HCT116 (cell line): Measurements from ENCODE around the gene COPS6. TPM values are rescaled to one million over a fixed set of nuclear protein-coding genes. Genes with fewer than 3 reads are reported as not detected.
A peak's percentile ranks its signal among the peaks of the same experiment; 100 is the strongest.
"Not testable (repeated sequence)": the region's sequence is repeated elsewhere in the genome, so short reads cannot be mapped to it uniquely, and the experiment has no call there.

Source experiments
- ATAC-seq: fragments of 200-7000 bp; cut with Tn5 transposase; 2 replicates; pipeline ENCODE4 v1.9.1; 2020; ENCODE audit warnings: mild to moderate bottlenecking, moderate library complexity
- BruUV-seq: library from RNA; stranded (reverse); fragments of 400-500 nt; replicated peaks from 2 replicates; lab custom pipeline; 2021; lab: Mats Ljungman, UMichigan
- CTCF ChIA-PET: fragments of 300-600 bp; sonication (Branson Sonifier 250); formaldehyde crosslinking; loops from one replicate; lab custom pipeline; 2021; ENCODE audit warnings: antibody characterized with exemption; lab: Charles Lee
- POLR2A ChIA-PET: fragments of 300-600, 350-600 bp; sonication (Branson Sonifier 250); formaldehyde crosslinking; loops from one replicate; lab custom pipeline; 2021; ENCODE audit warnings: antibody characterized with exemption; lab: Charles Lee
- RAD21 ChIA-PET, 2 experiments: fragments of 300-600 bp; sonication (Branson Sonifier 250); formaldehyde crosslinking; loops; one replicate each; lab custom pipeline; 2023; ENCODE audit warnings: low total read pairs in 2 of 2; ENCODE audit not compliant: uncharacterized antibody in 2 of 2, unreplicated experiment in 2 of 2, low non-redundant PET in 1 of 2; lab: Charles Lee
- DNase-seq: peaks from one replicate; pipeline ENCODE4 v3.0.0-alpha.2; 2010; ENCODE audit warnings: low read depth, low spot score
- H2AFZ ChIP-seq: fragments of 200-600 bp; shearing (Covaris generic), sonication (generic); 2 replicates; pipeline ENCODE4 v1.6.1; 2017; ENCODE audit warnings: low read depth, mixed run types, mixed read lengths, antibody characterized with exemption, low read length; ENCODE audit not compliant: poor library complexity, severe bottlenecking
- H3K27ac ChIP-seq: 2 replicates; pipeline ENCODE4 v1.5.1; 2012; ENCODE audit warnings: low read depth, low read length
- H3K27me3 ChIP-seq: fragments of 200-600 bp; sonication (generic); 2 replicates; pipeline ENCODE4 v1.6.1; 2016; ENCODE audit warnings: mixed run types, low read length, mixed read lengths; ENCODE audit not compliant: insufficient read depth
- H3K36me3 ChIP-seq, 2 experiments: fragments of 200-500 bp in 1 of 2; fragments of 200-600 bp in 1 of 2; sonication (Bioruptor generic) in 1 of 2; sonication (generic) in 1 of 2; 2 replicates each; pipeline versions ENCODE4 v1.5.1 to v1.6.1; 2014 to 2016; ENCODE audit warnings: low read length in 2 of 2, inconsistent platforms in 1 of 2, mixed read lengths in 1 of 2, mixed run types in 1 of 2; ENCODE audit not compliant: insufficient read depth in 2 of 2, control insufficient read depth in 1 of 2
- H3K4me1 ChIP-seq, 2 experiments: fragments of 200-600 bp in 1 of 2; sonication (generic) in 1 of 2; 2 replicates each; pipeline versions ENCODE4 v1.5.1 to v1.6.1; 2012 to 2017; ENCODE audit warnings: low read length in 2 of 2, inconsistent platforms in 1 of 2, mild to moderate bottlenecking in 1 of 2, mixed read lengths in 1 of 2, mixed run types in 1 of 2, moderate library complexity in 1 of 2; ENCODE audit not compliant: insufficient read depth in 2 of 2, control insufficient read depth in 1 of 2
- H3K4me2 ChIP-seq: fragments of 200-600 bp; sonication (generic); 2 replicates; pipeline ENCODE4 v1.6.1; 2017; ENCODE audit warnings: mixed run types, low read length, mixed read lengths
- H3K4me3 ChIP-seq, 2 experiments: fragments of 200-600 bp in 1 of 2; sonication (generic) in 1 of 2; replicated peaks in 1 of 2; 2 replicates each; pipeline ENCODE4 v1.5.1; 2011 to 2016; ENCODE audit warnings: low read length in 2 of 2, control low read depth in 1 of 2, low read depth in 1 of 2, mild to moderate bottlenecking in 1 of 2, mixed read lengths in 1 of 2, mixed run types in 1 of 2
- H3K79me2 ChIP-seq: fragments of 200-600 bp; sonication (generic); 2 replicates; pipeline ENCODE4 v1.6.1; 2017; ENCODE audit warnings: mild to moderate bottlenecking, mixed run types, low read length, moderate library complexity, mixed read lengths; ENCODE audit not compliant: insufficient read depth
- H3K9ac ChIP-seq: fragments of 200-600 bp; sonication (generic); 2 replicates; pipeline ENCODE4 v1.6.1; 2016; ENCODE audit warnings: low read length, mixed read lengths
- H3K9me2 ChIP-seq: fragments of 200-600 bp; sonication (generic), shearing (Covaris generic); 2 replicates; pipeline ENCODE4 v1.6.1; 2017; ENCODE audit warnings: mixed run types, mild to moderate bottlenecking, moderate library complexity; ENCODE audit not compliant: insufficient read depth
- H3K9me3 ChIP-seq, 2 experiments: fragments of 200-500 bp in 1 of 2; fragments of 200-600 bp in 1 of 2; sonication (Bioruptor generic) in 1 of 2; sonication (generic) in 1 of 2; 2 replicates each; pipeline ENCODE4 v1.6.1; 2014 to 2017; ENCODE audit warnings: low read length in 2 of 2, mixed read lengths in 2 of 2, inconsistent platforms in 1 of 2, low read depth in 1 of 2, mild to moderate bottlenecking in 1 of 2, mixed run types in 1 of 2, moderate library complexity in 1 of 2; ENCODE audit not compliant: control insufficient read depth in 1 of 2, insufficient read depth in 1 of 2
- H4K20me1 ChIP-seq: fragments of 200-600 bp; sonication (generic), shearing (Covaris generic); 2 replicates; pipeline ENCODE4 v1.6.1; 2017; ENCODE audit warnings: mixed run types, mild to moderate bottlenecking, moderate library complexity; ENCODE audit not compliant: insufficient read depth
- intact Hi-C: fragments of 100-400 bp; cut with micrococcal nuclease; formaldehyde crosslinking; loops from 2 replicates; pipeline ENCODE4 v1.10.0; 2022
- total RNA-seq: library from RNA; stranded (reverse); gene quantifications from one replicate; pipeline ENCODE4 v1.2.1, GENCODE V29; 2021; ENCODE audit not compliant: unreplicated experiment
- TF ChIP-seq, protein P1 (sequence below), 3 experiments: fragments of 200-600 bp in 1 of 3; sonication (generic) in 1 of 3; IDR thresholded peaks in 2 of 3; conservative IDR thresholded peaks in 1 of 3; 2 replicates each; pipeline ENCODE4 v1.5.1; 2012 to 2017; ENCODE audit warnings: low read depth in 2 of 3, low read length in 2 of 3, antibody characterized with exemption in 1 of 3, borderline replicate concordance in 1 of 3, control low read depth in 1 of 3, mild to moderate bottlenecking in 1 of 3, mixed read lengths in 1 of 3, mixed run types in 1 of 3, moderate library complexity in 1 of 3; ENCODE audit not compliant: insufficient read depth in 1 of 3
- TF ChIP-seq, protein P2 (sequence below): IDR thresholded peaks from 2 replicates; pipeline ENCODE4 v1.6.1; 2012

The COPS6 gene
- total RNA-seq, 1 experiment from 2014 or later = 126 TPM

DNA sequence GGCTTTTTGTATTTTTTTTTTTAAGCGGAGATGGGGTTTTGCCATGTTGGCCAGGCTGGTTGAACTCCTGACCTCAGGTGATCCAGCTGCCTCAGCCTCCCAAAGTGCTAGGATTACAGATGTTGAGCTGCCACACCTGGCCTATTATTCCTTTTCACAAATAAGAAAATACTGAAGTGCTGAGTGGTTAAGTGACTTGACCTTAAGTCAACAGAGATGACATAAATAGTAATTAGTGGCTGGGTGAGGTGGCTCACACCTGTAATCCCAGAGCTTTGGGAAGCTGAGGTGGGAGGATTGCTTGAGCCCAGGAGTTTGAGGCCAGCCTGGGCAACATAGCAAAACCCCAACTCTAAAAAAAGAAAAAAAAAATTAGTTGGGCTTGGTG, 41.4 kb downstream of the COPS6 start:
- H4K20me1 ChIP-seq, BruUV-seq, H3K79me2 ChIP-seq, H3K9me2 ChIP-seq, H3K27me3 ChIP-seq, POLR2A ChIA-PET, H2AFZ ChIP-seq, ATAC-seq, H3K9me3 ChIP-seq, H3K9ac ChIP-seq, H3K36me3 ChIP-seq, DNase-seq, H3K4me3 ChIP-seq, RAD21 ChIA-PET: not testable (repeated sequence)
- intact Hi-C loops = loop anchor here (1.0 to 5.0 kb wide), 2 partner anchors 136 to 212 kb away; no protein-coding TSS in a partner anchor
- Histone ChIP-seq H3K27ac (peak overlapping the region; percentile 10), H3K4me1 (peaks cover 31 to 45% of the 10 kb centered on the region in 2 experiments), H3K4me2 (peak overlapping the region; percentile 84)
- CTCF ChIA-PET = interaction anchor here (1.0 to 3.7 kb wide), 6 partner anchors 9 to 277 kb away, joined by 3 to 47 read pairs (median 8); partner anchors contain the start of genes AP4M1 and MCM7

DNA sequence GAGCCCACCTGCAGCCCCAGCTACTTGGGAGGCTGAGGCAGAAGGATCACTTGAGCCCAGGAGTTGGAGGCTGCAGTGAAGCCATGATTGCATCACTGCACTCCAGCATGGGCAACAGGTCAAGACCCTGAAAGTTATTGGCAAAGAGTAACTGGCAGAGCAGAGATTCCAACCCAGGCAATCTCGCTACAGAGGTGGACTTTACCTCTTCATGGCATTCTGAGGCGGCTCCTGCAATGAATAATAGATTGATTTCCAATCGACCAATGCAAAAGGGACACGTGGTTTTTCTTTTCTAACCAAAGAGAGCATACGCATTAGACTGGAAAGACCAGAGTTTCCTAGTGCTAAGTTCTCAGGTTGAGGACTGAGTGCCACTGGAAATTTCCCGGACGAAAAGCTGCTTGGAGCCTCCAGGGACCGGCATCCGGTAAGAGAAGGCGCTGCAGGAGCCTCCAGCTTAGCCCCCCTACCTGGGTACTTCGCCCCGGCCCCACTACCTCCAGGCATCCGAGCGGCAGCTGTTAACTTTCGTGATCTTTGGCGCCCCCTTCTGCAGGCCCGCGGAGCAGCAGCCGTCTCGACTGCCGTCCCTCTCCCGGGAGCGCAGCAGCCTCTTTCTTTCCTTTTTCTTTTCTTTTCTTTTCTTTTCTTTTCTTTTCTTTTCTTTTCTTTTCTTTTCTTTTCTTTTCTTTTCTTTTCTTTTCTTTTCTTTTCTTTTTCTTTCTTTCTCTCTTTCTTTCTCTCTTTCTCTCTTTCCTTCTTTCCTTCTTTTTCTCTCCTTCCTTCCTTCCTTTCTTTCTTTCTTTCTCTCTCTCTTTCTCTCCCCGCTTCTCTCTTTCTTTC, 42.1 kb downstream of the COPS6 start:
- TF ChIP-seq, protein P1, sequence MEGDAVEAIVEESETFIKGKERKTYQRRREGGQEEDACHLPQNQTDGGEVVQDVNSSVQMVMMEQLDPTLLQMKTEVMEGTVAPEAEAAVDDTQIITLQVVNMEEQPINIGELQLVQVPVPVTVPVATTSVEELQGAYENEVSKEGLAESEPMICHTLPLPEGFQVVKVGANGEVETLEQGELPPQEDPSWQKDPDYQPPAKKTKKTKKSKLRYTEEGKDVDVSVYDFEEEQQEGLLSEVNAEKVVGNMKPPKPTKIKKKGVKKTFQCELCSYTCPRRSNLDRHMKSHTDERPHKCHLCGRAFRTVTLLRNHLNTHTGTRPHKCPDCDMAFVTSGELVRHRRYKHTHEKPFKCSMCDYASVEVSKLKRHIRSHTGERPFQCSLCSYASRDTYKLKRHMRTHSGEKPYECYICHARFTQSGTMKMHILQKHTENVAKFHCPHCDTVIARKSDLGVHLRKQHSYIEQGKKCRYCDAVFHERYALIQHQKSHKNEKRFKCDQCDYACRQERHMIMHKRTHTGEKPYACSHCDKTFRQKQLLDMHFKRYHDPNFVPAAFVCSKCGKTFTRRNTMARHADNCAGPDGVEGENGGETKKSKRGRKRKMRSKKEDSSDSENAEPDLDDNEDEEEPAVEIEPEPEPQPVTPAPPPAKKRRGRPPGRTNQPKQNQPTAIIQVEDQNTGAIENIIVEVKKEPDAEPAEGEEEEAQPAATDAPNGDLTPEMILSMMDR (IDR thresholded peaks at IDR 0.05 in 2 of 3, conservative IDR thresholded peaks at IDR 0.05 in 1 of 3; ENCODE audit: borderline replicate concordance in 1 of 3, insufficient read depth in 1 of 3, low read depth in 2 of 3, low read length in 2 of 3) = peak in 2 of 3 experiments; percentile 67 to 75; a peak in 4 of 6 replicates
- TF ChIP-seq, protein P2, sequence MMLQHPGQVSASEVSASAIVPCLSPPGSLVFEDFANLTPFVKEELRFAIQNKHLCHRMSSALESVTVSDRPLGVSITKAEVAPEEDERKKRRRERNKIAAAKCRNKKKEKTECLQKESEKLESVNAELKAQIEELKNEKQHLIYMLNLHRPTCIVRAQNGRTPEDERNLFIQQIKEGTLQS = no peak
- peak overlapping the region; percentile 10 for H3K27ac ChIP-seq
- intact Hi-C loops = loop anchor here (1.0 to 5.0 kb wide), 2 partner anchors 137 to 211 kb away; no protein-coding TSS in a partner anchor
- ATAC-seq (peak; percentile 46), DNase-seq (no peak)
- H2AFZ ChIP-seq = peak overlapping the region; percentile 13
- ChIA-PET CTCF (interaction anchor here (0.6 to 3.7 kb wide), 10 partner anchors 9 to 277 kb away, joined by 3 to 47 read pairs (median 4); partner anchors contain the start of genes AP4M1, LAMTOR4 and MCM7), RAD21 (interaction anchor here (0.7 kb wide), 2 partner anchors 30 to 77 kb away, joined by 3 to 4 read pairs; partner anchors contain the start of gene MCM7 (in 1 of the 2)), POLR2A (no interaction called here)
- no peaks in the 10 kb centered on the region for H3K9me3 ChIP-seq
- peak overlapping the region; percentile 43 for H3K9ac ChIP-seq
- H3K4me3 ChIP-seq = peak overlapping the region; percentile 17 to 22; a peak in 3 of 4 replicates
- no peaks in the 10 kb centered on the region for H3K36me3 ChIP-seq
- no peaks in the 10 kb centered on the region for H3K9me2 ChIP-seq
- peaks cover 29 to 39% of the 10 kb centered on the region in 2 experiments for H3K4me1 ChIP-seq
- no TSS peak for BruUV-seq
- peaks cover 9% of the 10 kb centered on the region; the same call in 1 of the 2 replicates for H3K79me2 ChIP-seq
- H3K27me3 ChIP-seq = no peaks in the 10 kb centered on the region
- H4K20me1 ChIP-seq = no peaks in the 10 kb centered on the region
- H3K4me2 ChIP-seq = peak overlapping the region; percentile 84
